RCC 7860 (cell line): Measurements from ENCODE around the gene MYEF2.

Source experiments
- DNase-seq: peaks from one replicate; pipeline ENCODE4 v3.0.0-alpha.2; 2015; ENCODE audit warnings: low spot score
- FAIRE-seq: peaks from 2 replicates; lab custom pipeline; 2012; peaks lifted over from hg19 to GRCh38; lab: Jason Lieb, UNC

MYEF2 gene

DNA sequence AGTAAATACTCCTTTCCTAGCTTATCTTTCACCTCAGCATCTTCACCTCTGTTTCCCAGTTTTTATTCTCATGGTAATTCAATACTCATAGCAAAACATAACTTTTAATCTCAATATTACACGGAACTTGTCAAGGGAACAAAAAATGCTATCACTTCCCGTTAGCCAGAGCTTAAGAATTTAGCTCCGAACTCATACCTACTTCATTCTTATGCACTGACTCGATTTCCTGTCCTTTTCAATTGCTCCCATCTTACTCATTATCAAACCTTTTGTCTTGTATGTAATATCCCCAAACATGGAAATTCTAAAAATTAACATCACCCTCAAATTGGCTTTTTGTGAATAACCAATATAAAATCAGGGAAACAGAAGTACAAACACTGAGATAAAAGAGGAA lies 28.2 kb downstream of the MYEF2 start:
- DNase-seq (peak; percentile 61), FAIRE-seq (no peak)

DNA sequence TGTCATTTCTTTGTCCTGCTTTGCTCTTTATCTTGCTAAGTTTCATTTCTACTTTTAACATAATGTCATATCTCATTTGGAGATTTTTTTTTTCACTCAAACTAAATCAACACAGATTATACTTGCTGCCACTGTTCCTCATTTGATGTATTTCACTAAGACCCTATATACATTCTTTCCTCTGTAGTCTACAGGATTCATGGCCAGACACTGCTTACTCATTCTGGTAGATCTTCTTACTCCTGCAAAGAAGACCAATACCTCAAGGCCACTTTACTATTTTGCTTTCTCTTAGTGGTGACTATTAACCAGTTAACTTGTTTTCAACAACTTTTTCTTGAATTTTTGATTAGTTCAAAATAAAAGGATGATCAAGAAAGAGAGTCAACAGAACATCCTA lies 30.7 kb downstream of the MYEF2 start:
- FAIRE-seq: no peak

DNA sequence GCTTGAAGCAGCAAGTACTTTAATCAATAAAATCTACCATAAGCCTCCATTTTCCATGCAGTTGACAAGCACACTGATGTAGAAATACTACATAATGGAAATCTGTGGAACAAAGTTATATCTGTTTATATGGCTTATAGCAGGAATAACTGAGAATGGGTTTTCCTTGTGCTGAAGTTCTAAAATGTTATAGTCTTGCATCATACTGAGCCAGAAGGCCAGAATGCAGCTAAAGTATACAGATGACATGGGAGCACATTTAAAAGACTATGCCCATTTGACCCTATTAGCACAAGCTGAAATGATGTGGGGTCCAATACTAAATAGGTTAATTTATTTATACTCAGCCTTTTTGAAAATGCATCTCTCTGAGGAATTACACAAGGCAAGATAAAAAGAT lies 32.2 kb downstream of the MYEF2 start:
- FAIRE-seq (no peak), DNase-seq (no peak)

More for the DNA sequence above, 30.7 kb downstream of the MYEF2 start:
- no peak for DNase-seq

DNA sequence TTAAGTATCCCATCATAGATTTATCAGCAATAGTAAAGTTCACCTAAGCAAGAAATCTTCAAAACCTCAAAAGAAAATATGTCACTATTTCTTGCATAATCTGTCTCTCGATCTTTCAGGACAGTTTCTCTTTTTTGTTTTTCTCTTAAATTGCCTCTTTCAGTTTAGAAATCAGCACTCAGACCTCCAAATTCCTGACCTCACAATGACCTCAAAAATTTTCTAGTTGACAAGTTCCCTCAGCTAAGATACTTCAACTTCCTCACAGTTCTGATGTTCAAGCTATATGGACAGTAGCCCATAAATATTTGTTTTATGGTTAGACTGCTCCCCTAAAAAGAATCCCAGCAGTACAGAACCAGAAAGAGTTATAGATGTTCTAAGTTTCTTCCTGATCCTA lies 33.2 kb downstream of the MYEF2 start:
- DNase-seq: no peak

DNA sequence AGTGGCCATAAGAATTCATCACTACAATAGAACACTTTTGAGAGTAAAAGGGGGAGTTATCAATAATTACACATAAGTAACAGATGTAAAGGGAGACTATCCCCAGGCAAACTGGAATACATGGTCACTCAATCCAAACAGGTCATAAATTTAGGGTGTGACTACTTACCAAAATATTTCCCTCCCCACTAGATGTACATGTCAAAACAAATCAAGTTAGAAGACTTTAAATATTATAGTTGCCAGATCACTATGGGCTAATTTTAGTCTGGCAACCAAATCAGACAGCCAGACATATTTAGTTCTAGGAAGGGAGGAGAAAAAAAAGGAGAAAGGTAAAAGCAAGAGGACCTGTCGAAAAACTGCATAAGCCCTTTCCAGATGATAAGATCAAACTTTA lies 34.2 kb downstream of the MYEF2 start:
- no peak for FAIRE-seq

More for the DNA sequence above, 33.2 kb downstream of the MYEF2 start:
- no peak for FAIRE-seq

DNA sequence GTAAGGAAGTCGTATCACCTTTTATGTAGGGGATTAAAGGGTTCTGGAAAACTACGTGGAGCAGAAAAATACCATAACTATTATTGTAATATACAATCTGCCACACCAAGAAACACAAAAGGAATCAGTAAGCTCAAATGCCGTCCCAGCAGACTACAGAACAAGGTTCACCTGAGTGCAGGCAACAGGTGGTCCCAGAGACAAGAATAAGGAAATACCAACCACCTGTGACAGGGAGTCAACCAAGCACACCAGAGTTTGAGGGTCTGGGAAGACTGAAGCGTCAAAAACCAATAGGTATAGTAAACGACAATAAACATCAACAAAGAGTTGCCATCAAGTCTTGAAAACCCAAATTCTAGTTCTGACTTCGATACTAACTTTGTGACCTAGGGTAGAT lies 45.2 kb downstream of the MYEF2 start:
- DNase-seq (no peak), FAIRE-seq (no peak)

More for the DNA sequence above, 34.2 kb downstream of the MYEF2 start:
- no peak for DNase-seq

DNA sequence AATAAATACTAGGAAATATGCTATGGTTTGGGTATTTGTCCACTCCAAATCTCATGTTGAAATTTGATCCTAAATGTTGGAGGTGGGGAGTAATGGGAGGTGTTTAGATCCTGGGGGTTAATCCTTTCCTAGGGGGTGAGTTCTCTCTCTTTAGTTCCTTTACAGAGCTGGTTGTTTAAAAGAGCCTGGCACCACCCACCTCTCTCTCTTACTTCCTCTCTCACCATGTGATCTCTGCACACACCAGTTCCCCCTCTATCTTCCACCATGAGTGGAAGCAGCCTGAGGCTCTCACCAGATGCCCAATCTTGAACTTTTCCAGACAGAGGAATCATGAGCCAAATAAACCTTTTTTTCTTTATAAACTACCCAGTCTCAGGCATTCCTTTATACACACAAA lies 46.8 kb downstream of the MYEF2 start:
- DNase-seq (no peak), FAIRE-seq (no peak)

DNA sequence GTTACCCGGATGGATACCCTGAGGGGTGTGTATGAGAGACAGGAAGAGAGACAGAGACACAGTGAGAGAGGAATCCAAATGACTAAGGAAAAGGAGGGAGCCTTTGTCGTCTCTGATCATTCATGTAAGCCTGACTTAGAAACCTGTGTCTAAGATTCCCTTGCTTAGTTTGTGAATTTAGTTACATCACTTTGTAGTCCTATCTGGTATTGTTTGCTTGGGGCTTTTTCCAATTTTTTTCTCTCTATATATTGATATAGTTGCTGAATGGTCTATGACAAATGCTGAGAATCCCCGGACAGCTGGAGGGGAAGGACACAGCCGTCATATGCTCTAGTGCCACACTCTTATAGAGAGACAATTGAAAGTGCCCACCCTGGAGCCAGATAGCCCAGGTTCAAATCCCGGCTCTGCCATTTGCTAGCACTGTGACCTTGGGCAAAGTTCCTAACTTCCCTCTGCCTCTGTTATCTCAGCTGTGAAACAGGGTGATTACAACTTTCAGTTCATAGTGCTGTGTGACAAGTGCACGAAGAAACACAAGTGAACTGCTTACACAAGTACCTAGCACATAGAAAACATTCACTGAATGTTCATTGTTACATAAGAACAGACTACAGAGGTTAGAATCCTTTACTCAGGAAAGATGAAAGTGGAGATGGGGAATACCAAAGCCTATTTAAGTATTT lies 51.3 kb downstream of the MYEF2 start:
- DNase-seq: no peak
- no peak for FAIRE-seq

DNA sequence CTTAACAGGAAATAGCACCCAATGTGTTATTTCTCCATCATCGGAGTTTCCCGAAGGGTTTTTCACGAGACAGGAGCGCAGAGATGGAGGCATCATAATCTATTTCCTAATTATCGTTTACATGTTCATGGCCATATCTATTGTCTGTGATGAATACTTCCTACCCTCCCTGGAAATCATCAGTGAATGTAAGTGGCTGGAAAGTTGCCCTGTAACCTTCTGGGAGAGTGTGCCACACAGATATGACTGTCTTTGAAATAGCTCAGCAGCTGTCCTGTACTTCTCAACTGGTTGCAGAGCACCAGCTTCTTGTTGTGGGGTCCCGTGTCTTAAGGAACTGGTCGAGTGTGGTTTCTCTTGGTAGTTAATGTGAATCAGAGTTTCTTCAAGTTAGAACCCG lies 56.2 kb downstream of the MYEF2 start:
- FAIRE-seq: no peak
- DNase-seq: no peak

DNA sequence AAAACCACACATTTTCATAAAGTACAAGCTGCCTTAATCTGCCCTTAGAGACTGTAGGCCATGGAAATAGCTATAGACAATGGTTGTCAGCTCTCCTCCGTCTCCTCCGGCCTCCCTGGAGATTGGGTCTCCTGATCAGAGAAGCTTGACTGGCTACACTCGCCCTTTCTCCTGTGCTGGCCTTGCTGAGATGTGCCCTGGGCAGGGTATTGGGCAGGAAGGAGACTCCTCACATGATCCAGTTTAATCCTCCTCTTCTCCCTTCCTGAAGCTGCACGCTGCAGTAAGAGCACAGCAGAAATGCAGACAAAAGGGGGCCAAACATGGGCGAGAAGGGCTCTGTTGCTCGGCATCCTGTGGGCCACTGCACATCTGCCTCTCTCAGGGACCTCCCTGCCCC lies 57.4 kb downstream of the MYEF2 start, which contains the start of gene SLC24A5:
Gene SLC24A5 (plus strand): TSS at position 246 of the 400 bp plus-strand sequence. CDS start 55 bp downstream, at position 301.
- DNase-seq (no peak), FAIRE-seq (no peak)

DNA sequence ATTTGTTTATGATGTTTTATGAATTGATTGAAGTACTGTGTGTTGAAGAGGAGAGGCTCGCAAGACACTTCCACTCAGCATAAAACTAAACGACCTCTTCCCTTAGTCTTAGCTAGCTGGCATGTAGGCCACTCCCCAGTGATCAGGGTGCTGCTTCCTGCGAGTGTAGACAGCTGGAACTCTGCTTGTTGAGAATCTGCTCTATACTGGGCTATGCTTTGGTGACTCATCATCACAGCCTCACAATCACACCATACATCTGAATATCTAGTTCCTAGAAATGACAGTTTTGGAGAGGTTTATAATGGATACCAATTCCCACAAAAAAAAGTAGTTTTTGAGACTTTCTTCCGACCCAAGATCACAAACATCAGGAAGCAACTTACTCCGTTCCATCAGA lies 58.8 kb downstream of the MYEF2 start:
- FAIRE-seq: no peak

DNA sequence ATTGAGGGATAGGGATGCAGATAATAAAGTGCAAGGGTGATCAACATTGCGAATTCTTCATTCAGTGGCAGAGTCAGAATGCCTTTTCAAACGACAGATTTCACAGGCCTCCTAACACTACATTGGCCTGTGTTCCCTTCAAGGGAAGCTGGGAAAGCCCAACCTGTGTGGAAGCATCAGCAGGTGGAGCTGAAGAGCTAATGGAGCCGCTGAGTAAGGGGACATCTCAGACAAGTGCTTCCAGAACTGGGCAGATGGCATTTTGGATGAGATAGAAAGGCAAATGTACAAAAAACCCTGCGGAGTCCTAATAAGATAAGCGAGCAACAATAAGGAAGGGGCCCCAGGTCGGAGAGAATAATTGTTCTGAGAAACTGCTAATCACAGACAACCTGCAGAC lies 65.9 kb downstream of the MYEF2 start:
- no peak for FAIRE-seq
- DNase-seq: no peak

More for the DNA sequence above, 58.8 kb downstream of the MYEF2 start:
- no peak for DNase-seq

DNA sequence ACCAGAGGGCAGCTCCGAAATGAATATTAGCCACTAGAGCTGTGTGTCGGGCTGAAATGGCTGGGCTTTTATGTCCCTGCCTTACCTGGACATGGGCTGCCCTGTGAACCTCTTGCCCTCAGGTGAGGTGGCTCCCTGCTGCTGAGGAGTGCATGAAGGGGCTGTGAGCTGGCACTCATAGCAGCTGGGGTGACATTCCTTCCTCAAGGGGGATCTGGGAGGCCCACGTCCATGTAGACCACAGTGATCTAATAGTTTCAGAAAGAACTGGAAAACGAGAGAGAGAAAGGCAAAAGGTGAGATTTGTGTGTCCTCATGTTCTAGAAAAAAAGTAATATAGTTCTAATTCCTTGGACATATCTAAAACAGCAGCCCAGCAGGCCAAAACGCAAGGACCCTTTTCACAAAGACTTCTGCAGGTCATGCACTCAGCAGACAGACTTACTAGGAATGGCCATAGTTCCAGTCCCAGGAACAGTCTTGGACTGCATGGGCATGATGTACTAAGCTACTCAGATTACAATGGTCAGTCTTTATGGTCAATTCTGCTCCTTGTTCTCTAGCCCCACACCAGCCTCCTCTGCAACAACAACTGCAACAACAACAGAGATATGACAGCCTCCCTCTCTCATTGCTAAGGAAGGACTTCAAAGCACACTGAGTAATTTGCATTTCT lies 68.1 kb downstream of the MYEF2 start:
- FAIRE-seq (no peak), DNase-seq (no peak)

DNA sequence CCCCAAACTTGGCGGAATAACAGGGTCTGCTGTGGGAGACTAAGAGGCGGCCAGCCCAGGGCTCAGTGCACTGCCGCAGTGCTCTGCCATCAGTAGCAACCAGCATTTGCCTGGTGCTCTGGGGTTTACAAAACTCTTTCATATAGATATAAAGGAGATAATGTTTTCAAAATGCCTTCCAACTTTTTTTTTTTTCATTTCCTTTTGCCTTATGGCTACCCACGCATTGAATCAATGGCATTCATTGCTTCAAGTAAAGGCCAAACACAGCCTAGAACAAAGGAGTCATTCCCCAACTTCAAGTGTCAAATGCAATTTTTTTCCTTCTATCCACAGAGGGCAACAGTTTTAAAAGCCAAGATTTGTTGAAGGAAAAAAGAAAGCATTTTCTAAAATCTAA lies 68.9 kb downstream of the MYEF2 start:
- DNase-seq (no peak), FAIRE-seq (no peak)

DNA sequence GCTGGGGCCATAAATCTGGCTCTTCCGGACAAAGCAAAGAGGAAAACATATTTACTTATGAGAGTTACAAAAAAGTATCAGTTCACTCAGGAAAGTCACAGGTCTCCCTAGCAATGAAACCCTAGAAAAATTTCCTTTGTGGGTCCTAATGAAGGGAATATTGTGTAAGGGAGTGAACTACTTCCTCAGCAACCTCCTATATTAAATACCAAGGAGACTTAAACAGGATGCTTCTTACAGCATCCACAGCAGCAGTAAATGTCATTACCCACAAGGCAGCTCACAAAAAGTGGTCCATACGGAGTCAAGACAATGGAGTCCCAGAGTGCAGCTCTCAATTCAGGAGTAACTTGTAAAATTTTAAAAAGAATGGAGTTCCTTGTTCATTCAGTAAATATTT lies 72.2 kb downstream of the MYEF2 start:
- FAIRE-seq (no peak), DNase-seq (no peak)

DNA sequence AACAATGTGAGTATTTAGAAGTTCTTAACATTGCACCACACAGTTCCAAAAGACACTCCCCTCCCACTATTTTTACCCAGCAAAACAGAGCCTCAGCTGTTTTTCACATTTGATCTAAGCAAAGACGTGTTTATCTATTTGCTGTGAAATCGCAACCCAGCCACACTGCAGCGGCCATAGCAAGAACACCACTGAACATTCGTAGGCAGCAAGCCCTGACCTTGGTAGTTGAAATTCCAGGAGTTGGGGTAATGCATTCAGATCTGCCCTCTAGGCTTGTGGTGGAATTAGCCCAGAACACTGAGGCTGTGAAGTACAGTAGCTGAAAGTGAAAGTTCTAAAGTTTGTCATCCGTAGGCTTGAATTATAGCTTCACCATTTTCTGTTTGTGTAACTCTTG lies 74.4 kb downstream of the MYEF2 start:
- FAIRE-seq: no peak
- no peak for DNase-seq

DNA sequence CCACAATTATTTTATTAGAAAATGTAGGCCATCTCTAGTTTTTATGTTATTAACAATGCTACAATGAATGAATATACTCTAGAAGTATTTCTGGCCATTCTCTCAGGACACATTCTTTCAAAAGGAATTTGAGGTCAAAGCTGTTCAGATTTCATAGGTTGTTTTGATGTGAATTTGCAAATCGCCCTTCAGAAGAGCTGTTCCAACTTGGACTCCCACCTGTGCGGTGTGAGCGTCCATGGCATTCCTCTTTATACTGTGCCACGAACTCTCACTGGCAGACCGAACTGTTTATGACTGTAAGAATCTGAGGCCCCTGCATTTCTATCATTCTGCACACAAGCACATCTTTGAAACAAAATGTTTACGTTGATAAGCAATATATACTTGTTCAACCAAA lies 75.9 kb downstream of the MYEF2 start:
- DNase-seq (no peak), FAIRE-seq (no peak)

DNA sequence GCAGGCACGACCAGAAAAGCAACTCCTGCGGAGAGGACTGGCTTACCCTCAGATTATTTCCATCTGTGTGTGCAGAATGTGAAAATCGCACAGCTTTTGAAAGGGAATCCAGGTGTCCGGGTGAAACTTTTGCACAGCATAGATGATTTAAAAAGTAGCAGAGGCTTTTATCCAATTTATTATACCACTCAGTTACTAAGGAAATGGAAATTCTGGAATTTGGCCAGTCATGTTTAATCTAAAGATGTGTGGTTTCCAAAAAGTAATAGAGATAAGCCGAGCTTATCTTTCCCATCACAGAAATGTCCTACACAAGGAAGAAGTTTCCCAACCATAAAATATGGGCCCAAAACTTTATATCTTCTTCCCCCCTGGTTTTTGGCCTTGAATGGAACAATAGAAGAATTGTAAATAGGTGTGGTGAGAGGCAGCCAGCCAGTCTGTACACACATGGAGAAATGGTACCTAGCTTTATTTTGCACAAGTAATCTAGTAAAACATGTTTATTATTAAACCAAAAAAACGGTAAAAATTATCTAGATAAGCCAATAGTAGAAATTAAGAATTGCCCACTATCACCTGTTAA lies 76.6 kb downstream of the MYEF2 start:
- FAIRE-seq (no peak), DNase-seq (no peak)

DNA sequence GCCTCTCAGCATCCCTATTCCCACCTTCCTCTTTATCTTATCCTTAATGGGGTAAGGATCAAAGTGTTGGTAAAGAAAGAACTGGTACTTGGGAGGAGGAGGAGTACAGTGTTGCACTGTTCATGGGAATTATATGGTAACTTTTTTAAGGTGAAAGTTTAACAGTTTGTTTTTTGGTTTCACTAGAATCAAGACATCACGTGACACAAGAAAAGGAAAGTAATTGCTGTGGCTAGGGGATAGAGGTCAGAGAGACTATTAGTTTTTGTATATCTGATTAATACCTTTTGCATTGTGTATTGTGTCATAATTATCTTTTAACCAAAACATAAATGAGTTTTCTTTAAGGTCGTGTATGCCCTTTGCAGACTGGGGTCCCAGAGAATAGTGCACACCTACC lies 80.8 kb downstream of the MYEF2 start:
- DNase-seq (no peak), FAIRE-seq (no peak)

DNA sequence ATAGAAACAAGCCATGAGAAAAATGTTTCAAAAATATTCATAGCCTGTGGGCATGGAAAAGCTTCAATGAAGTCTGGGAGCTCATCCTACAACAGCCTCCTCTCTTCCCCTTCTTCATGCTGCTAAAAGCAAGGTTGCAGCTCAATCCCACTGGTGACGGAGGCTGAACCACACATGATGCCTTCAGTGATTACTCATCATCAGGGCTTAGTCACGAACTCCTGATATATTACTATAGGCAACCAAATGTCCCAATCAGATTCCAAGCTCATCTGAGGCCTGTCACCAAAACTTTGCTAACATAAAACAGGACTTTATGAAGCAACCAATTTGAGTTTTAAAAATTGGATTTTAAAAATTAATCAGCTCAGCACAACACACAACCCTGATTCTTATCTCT lies 81.3 kb downstream of the MYEF2 start:
- FAIRE-seq: no peak

DNA sequence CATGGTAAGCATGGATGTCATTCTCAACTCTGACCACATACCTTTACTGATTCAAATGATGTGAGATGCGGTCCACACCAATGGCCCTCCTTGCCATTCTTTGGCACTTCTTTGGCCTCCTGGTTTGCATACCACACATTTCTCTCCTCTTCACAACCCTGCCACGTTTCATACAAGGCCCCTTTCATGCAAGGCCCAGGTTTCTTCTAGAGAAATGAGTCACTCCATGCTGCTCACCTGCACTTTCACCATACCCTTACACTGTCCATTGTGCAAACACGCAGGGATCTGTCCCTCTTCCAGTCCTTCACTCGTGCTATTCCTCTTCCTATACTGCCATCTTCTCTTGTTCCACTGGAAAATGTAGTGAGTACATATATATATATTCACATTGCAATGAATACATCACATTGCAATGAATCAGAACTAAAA lies 81.7 kb downstream of the MYEF2 start:
- FAIRE-seq (no peak), DNase-seq (no peak)

More for the DNA sequence above, 81.3 kb downstream of the MYEF2 start:
- peak; percentile 35 for DNase-seq

DNA sequence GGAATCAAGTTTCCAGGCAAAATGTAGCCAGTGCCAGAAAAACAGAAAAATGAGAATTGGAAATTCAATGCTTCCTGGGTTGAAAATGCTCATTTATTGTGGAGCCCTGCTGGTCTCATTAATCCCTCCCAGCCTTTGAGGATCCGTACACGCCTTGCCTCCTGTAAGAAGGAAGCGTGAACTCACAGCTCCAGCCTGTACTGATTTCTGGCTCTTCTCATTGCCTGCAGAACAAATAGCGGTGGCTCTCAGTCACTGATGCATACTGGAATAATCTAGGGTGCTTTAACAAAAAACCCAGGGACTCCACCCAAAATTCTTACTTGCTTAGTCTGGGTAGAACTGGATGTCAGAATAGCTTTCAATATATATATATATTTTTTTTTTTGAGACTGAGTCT lies 86.6 kb downstream of the MYEF2 start:
- FAIRE-seq (no peak), DNase-seq (no peak)
